GM12878 (cell line): ENCODE measurements around the gene TTC17. TPM values are rescaled to one million over a fixed set of nuclear protein-coding genes. Genes with fewer than 3 reads are reported as not detected.

Experiments
- ATAC-seq: fragments of 200-7000 bp; cut with Tn5 transposase; 3 replicates; pipeline ENCODE4 v1.9.1; 2020; ENCODE audit warnings: mild to moderate bottlenecking, moderate library complexity
- BruUV-seq: library from RNA; stranded (reverse); fragments of 400-500 nt; replicated peaks from 2 replicates; lab custom pipeline; 2021; lab: Mats Ljungman, UMichigan
- CTCF ChIA-PET: fragments of 300-600 bp; sonication (Branson Sonifier 250); formaldehyde crosslinking; extraction: SDS; loops from one replicate; lab custom pipeline; 2021; ENCODE audit warnings: inconsistent platforms; lab: Yijun Ruan, JAX
- POLR2A ChIA-PET: fragments of 350-600 bp; formaldehyde crosslinking; extraction: SDS; loops from one replicate; lab custom pipeline; 2021; ENCODE audit warnings: inconsistent platforms; lab: Charles Lee
- RAD21 ChIA-PET: fragments of 300-600 bp; sonication (Branson Sonifier 250); formaldehyde crosslinking; loops from one replicate; lab custom pipeline; 2023; ENCODE audit warnings: antibody characterized with exemption; ENCODE audit not compliant: unreplicated experiment; lab: Charles Lee
- SMC1A ChIA-PET: fragments of 300-600 bp; sonication (Branson Sonifier 250); formaldehyde crosslinking; loops from one replicate; lab custom pipeline; 2023; ENCODE audit not compliant: unreplicated experiment, uncharacterized antibody; lab: Charles Lee
- DNase-seq: peaks from one replicate; pipeline ENCODE4 v3.0.0-alpha.2; 2011; ENCODE audit warnings: low read depth, low spot score
- FAIRE-seq: peaks from 3 replicates; lab custom pipeline; 2011; peaks lifted over from hg19 to GRCh38; lab: Jason Lieb, UNC
- H2AFZ ChIP-seq: 2 replicates; pipeline ENCODE4 v1.6.0; 2011; ENCODE audit warnings: low read depth, low read length, control low read depth; ENCODE audit not compliant: control insufficient read depth
- H3K27ac ChIP-seq: 2 replicates; pipeline ENCODE4 v1.5.1; 2011; ENCODE audit warnings: control low read depth; ENCODE audit not compliant: control insufficient read depth, insufficient read depth
- H3K27me3 ChIP-seq, 2 experiments: replicated peaks in 1 of 2; 2 replicates each; pipeline versions ENCODE4 v1.6.0 to v1.6.1; 2011; ENCODE audit warnings: low read length in 1 of 2; ENCODE audit not compliant: control insufficient read depth in 2 of 2, insufficient read depth in 2 of 2
- H3K36me3 ChIP-seq, 2 experiments: 2 replicates each; pipeline ENCODE4 v1.5.1; 2011; ENCODE audit warnings: low read length in 1 of 2; ENCODE audit not compliant: control insufficient read depth in 2 of 2, insufficient read depth in 2 of 2
- H3K4me1 ChIP-seq: 2 replicates; pipeline ENCODE4 v1.6.1; 2011; ENCODE audit warnings: mild to moderate bottlenecking, low read length, moderate library complexity, mixed read lengths; ENCODE audit not compliant: control insufficient read depth, insufficient read depth
- H3K4me2 ChIP-seq: 2 replicates; pipeline ENCODE4 v1.6.0; 2011; ENCODE audit warnings: control low read depth; ENCODE audit not compliant: control insufficient read depth, insufficient read depth
- H3K4me3 ChIP-seq: fragments of 200-600 bp; sonication (generic); 2 replicates; pipeline ENCODE4 v1.5.1; 2016
- H3K79me2 ChIP-seq: 2 replicates; pipeline ENCODE4 v1.6.0; 2011; ENCODE audit warnings: low read length; ENCODE audit not compliant: control insufficient read depth, insufficient read depth
- H3K9ac ChIP-seq: 2 replicates; pipeline ENCODE4 v1.8.0; 2011; ENCODE audit warnings: low read length, control low read depth, mixed read lengths; ENCODE audit not compliant: control insufficient read depth, insufficient read depth
- H3K9me3 ChIP-seq: replicated peaks from 3 replicates; pipeline ENCODE4 v1.5.1; 2011; ENCODE audit warnings: mild to moderate bottlenecking, low read length; ENCODE audit not compliant: control insufficient read depth, insufficient read depth
- H4K20me1 ChIP-seq: 2 replicates; pipeline ENCODE4 v1.6.0; 2011; ENCODE audit not compliant: control insufficient read depth, insufficient read depth
- ASH2L ChIP-seq: fragments of 300-600, 200-600 bp; sonication (generic); IDR thresholded peaks from 2 replicates; pipeline ENCODE4 v1.6.1; 2017; ENCODE audit warnings: low read depth, mild to moderate bottlenecking, borderline replicate concordance
- MTA2 ChIP-seq: fragments of 450-650 bp; IDR thresholded peaks from 2 replicates; pipeline ENCODE4 v1.6.1; 2016; ENCODE audit warnings: low read depth, mild to moderate bottlenecking, moderate library complexity
- NRF1 ChIP-seq: conservative IDR thresholded peaks from 2 replicates; pipeline ENCODE4 v1.6.1; 2011; ENCODE audit warnings: mild to moderate bottlenecking, low read depth, low read length, improper control_type of control experiment
- PAX8 ChIP-seq: fragments of 450-650 bp; IDR thresholded peaks from 2 replicates; pipeline ENCODE4 v1.6.1; 2017; ENCODE audit warnings: mild to moderate bottlenecking, moderate library complexity
- POLR2A ChIP-seq: IDR thresholded peaks from 2 replicates; pipeline ENCODE4 v1.6.1; 2011; ENCODE audit warnings: low read depth, mild to moderate bottlenecking, low read length
- POLR2AphosphoS2 ChIP-seq: IDR thresholded peaks from 2 replicates; pipeline ENCODE4 v1.6.1; 2011; ENCODE audit warnings: low read depth, mild to moderate bottlenecking, low read length, improper control_type of control experiment, moderate library complexity
- RB1 ChIP-seq: fragments of 450-650 bp; formaldehyde crosslinking; IDR thresholded peaks from 2 replicates; pipeline ENCODE4 v1.6.1; 2017; ENCODE audit warnings: mild to moderate bottlenecking, borderline replicate concordance
- RUNX3 ChIP-seq: IDR thresholded peaks from 2 replicates; pipeline ENCODE4 v1.6.1; 2012; ENCODE audit warnings: low read length, inconsistent platforms
- ZNF622 ChIP-seq: fragments of 450-650 bp; IDR thresholded peaks from 2 replicates; pipeline ENCODE4 v1.6.1; 2017; ENCODE audit warnings: mild to moderate bottlenecking, inconsistent platforms
- WGBS: methylation state at CpG from one replicate; pipeline ENCODE4 v1.1.6; 2016; ENCODE audit warnings: low lambda C conversion rate; ENCODE audit not compliant: insufficient replicate concordance, insufficient coverage; ENCODE audit errors: missing lambda C conversion rate; 5-methylcytosine and 5-hydroxymethylcytosine counted together
- in situ Hi-C: fragments of 300-500 bp; cut with MboI; formaldehyde crosslinking; loops from 9 replicates; pipeline ENCODE4 v1.14.3; 2018; ENCODE audit warnings: mixed read lengths
- intact Hi-C: fragments of 100-400 bp; cut with micrococcal nuclease; formaldehyde crosslinking; loops from one replicate; pipeline ENCODE4 v1.14.2; 2022; ENCODE audit not compliant: unreplicated experiment
- polyA plus RNA-seq, 11 experiments: library from polyadenylated mRNA; depleted of rRNA in 4 of 11; unstranded in 6 of 11; stranded (reverse) in 5 of 11; fragments of >200 nt; fragmentation: Nextera tagmentation in 4 of 11; fragmentation: Illumina TruSeq in 1 of 11; extraction: Ambion mirVana in 4 of 11; extraction: Trizol in 1 of 11; gene quantifications; 1 replicate in 1 of 11; 2 replicates in 10 of 11; pipeline versions ENCODE4 v1.2.1 to v1.2.3, GENCODE V29; 2011 to 2016; ENCODE audit warnings: inconsistent platforms in 2 of 11, missing spikeins in 2 of 11, low read depth in 1 of 11
- total RNA-seq, 4 experiments: library from RNA; depleted of rRNA in 3 of 4; stranded (reverse); fragments of >200 nt in 3 of 4; fragmentation: Illumina TruSeq in 1 of 4; extraction: Trizol in 1 of 4; gene quantifications; 2 replicates each; pipeline versions ENCODE4 v1.2.1 to v1.2.3, GENCODE V29; 2013 to 2021
- TF ChIP-seq, protein P1 (sequence below): IDR thresholded peaks from 2 replicates; pipeline ENCODE4 v1.6.1; 2011; ENCODE audit warnings: borderline replicate concordance, low read depth, mild to moderate bottlenecking, moderate library complexity, low read length; ENCODE audit not compliant: insufficient read depth, poor library complexity, severe bottlenecking
- TF ChIP-seq, protein P2 (sequence below): fragments of 150-350 bp; IDR thresholded peaks from 2 replicates; pipeline ENCODE4 v1.6.1; 2016; ENCODE audit warnings: low read depth, low read length

TTC17 gene
- total and polyA plus RNA-seq, 10 of the 15 experiments (the other 5 are each of a cell fraction or from before 2014, with no cell fraction given): 15.9 to 116 (median 41.5) TPM

DNA sequence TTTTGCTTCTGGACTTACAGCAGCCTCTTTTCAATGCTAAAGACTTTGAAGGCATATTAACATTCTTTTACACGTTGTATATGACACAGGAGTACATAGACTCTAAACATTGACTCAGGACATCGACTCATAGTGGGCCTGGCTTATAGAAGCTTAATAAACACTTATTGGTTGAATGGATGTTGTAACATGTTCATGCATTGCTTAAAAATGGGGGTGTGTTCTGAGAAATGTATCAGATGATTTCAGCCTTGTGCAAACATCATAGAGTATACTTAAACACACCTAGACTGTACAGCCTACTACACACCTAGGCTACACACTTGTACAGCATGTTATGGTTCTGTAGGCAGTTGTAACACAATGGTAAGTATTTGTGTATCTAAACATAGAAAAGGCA is 17.9 kb downstream of the TTC17 start (continued):
- TF ChIP-seq RUNX3: no peak

DNA sequence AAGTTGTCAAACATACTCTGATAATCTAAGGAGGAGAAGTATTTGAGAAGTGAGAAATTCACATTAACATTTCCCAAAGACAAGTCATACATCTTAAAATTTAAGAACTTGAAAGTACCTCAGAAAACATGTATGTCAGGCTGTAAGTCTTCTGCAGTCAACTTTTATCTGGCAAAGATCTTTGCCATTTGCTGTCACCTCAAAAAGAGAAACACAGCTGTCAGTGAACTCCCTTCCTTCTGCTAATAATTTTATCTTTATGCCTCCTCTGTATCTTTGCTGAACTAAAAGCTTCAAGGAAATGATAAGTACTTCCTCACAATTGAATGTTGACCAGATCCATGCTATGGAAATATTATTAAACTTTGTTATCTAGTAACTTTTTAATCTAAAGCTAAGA is 18.7 kb downstream of the TTC17 start:
- Histone ChIP-seq H3K9me3 (no peaks in the 10 kb centered on the region), H3K79me2 (peaks cover 4% of the 10 kb centered on the region), H3K4me2 (no peak overlapping the region), H3K36me3 (peaks cover 0 to 16% of the 10 kb centered on the region in 2 experiments; a peak in 3 of 4 replicates), H3K9ac (no peak overlapping the region), H4K20me1 (no peaks in the 10 kb centered on the region), H3K4me1 (no peaks in the 10 kb centered on the region), H3K27me3 (no peaks in the 10 kb centered on the region), H2AFZ (no peak overlapping the region), H3K27ac (no peak overlapping the region), H3K4me3 (no peak overlapping the region)
- CTCF ChIA-PET: interaction anchor here (0.9 kb wide), 1 partner anchor 49 kb away, joined by 3 read pairs; no protein-coding TSS in a partner anchor
- POLR2A ChIA-PET: no interaction called here
- TF ChIP-seq, protein P1, sequence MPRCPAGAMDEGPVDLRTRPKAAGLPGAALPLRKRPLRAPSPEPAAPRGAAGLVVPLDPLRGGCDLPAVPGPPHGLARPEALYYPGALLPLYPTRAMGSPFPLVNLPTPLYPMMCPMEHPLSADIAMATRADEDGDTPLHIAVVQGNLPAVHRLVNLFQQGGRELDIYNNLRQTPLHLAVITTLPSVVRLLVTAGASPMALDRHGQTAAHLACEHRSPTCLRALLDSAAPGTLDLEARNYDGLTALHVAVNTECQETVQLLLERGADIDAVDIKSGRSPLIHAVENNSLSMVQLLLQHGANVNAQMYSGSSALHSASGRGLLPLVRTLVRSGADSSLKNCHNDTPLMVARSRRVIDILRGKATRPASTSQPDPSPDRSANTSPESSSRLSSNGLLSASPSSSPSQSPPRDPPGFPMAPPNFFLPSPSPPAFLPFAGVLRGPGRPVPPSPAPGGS: no peak
- no peak for TF ChIP-seq MTA2
- FAIRE-seq: no peak
- SMC1A ChIA-PET: interaction anchor here (0.6 to 1.6 kb wide), 5 partner anchors 10 to 95 kb away, joined by 3 to 10 read pairs (median 3); no protein-coding TSS in a partner anchor
- DNase-seq: no peak
- ATAC-seq: no peak
- RAD21 ChIA-PET: no interaction called here
- in situ Hi-C loops (no loop called here), intact Hi-C loops (no loop called here)
- BruUV-seq: no TSS peak

DNA sequence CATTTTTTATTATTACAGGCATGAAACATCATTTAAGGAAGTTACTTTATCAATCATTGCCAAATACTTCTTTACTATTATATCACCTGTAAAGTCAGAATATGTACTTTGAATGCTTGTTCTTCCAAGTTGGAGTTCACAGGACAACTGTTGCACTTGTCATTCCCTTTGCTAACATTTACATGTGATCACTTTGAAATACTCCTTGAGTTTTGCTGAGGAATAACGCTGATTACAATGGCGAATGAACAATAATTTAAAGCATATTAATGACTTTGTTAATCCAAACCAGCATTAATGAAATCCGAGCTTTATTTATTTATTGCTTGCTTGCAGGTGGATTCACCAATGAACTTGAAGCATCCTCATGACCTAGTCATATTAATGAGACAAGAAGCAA is 20.2 kb downstream of the TTC17 start:
- ChIA-PET SMC1A (interaction anchor here (0.9 to 1.6 kb wide), 2 partner anchors 9 to 25 kb away, joined by 4 to 5 read pairs; no protein-coding TSS in a partner anchor), POLR2A (interaction anchor here (0.9 kb wide), 1 partner anchor 8 kb away, joined by 3 read pairs; no protein-coding TSS in a partner anchor), CTCF (interaction anchor here (0.9 to 1.4 kb wide), 2 partner anchors 17 to 187 kb away, joined by 3 to 4 read pairs; no protein-coding TSS in a partner anchor)
- TF ChIP-seq ZNF622 (no peak), POLR2A (no peak), RUNX3 (no peak), PAX8 (no peak), NRF1 (no peak), ASH2L (no peak), RB1 (no peak), POLR2AphosphoS2 (no peak)
- TF ChIP-seq, protein P2, sequence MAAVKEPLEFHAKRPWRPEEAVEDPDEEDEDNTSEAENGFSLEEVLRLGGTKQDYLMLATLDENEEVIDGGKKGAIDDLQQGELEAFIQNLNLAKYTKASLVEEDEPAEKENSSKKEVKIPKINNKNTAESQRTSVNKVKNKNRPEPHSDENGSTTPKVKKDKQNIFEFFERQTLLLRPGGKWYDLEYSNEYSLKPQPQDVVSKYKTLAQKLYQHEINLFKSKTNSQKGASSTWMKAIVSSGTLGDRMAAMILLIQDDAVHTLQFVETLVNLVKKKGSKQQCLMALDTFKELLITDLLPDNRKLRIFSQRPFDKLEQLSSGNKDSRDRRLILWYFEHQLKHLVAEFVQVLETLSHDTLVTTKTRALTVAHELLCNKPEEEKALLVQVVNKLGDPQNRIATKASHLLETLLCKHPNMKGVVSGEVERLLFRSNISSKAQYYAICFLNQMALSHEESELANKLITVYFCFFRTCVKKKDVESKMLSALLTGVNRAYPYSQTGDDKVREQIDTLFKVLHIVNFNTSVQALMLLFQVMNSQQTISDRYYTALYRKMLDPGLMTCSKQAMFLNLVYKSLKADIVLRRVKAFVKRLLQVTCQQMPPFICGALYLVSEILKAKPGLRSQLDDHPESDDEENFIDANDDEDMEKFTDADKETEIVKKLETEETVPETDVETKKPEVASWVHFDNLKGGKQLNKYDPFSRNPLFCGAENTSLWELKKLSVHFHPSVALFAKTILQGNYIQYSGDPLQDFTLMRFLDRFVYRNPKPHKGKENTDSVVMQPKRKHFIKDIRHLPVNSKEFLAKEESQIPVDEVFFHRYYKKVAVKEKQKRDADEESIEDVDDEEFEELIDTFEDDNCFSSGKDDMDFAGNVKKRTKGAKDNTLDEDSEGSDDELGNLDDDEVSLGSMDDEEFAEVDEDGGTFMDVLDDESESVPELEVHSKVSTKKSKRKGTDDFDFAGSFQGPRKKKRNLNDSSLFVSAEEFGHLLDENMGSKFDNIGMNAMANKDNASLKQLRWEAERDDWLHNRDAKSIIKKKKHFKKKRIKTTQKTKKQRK: no peak

More for the DNA sequence above, 20.2 kb downstream of the TTC17 start:
- Histone ChIP-seq H4K20me1 (no peaks in the 10 kb centered on the region), H3K9ac (no peak overlapping the region), H3K36me3 (peaks cover 0 to 14% of the 10 kb centered on the region in 2 experiments; a peak in 3 of 4 replicates), H3K79me2 (peaks cover 4% of the 10 kb centered on the region), H3K4me1 (no peaks in the 10 kb centered on the region), H3K27me3 (no peaks in the 10 kb centered on the region), H3K9me3 (no peaks in the 10 kb centered on the region), H3K4me3 (no peak overlapping the region), H2AFZ (no peak overlapping the region), H3K4me2 (no peak overlapping the region), H3K27ac (no peak overlapping the region)
- in situ Hi-C loops: no loop called here
- RAD21 ChIA-PET: no interaction called here
- WGBS: 72% methylated on average over 3 of the region's 3 CpGs
- DNase-seq (no peak), FAIRE-seq (no peak), ATAC-seq (no peak)
- intact Hi-C loops: no loop called here
- no TSS peak for BruUV-seq
